Liver (tissue), 3 donors: Measurements from ENCODE around the gene NPC1L1.

Experiments
- EGR1 ChIP-seq, 2 donors: IDR thresholded peaks; 2 replicates each; pipeline ENCODE4 v1.6.1; 2016 to 2018; ENCODE audit warnings: antibody characterized with exemption in 2 of 2, low read depth in 2 of 2
- FOXA1 ChIP-seq: IDR thresholded peaks from 2 replicates; pipeline ENCODE4 v1.6.1; 2016; ENCODE audit warnings: antibody characterized with exemption
- GABPA ChIP-seq, 2 donors: IDR thresholded peaks in 1 of 2; conservative IDR thresholded peaks in 1 of 2; 2 replicates each; pipeline ENCODE4 v1.6.1; 2016; ENCODE audit warnings: antibody characterized with exemption in 2 of 2, mild to moderate bottlenecking in 1 of 2, moderate library complexity in 1 of 2
- JUND ChIP-seq, 2 donors: IDR thresholded peaks; 2 replicates each; pipeline ENCODE4 v1.6.1; 2016; ENCODE audit warnings: antibody characterized with exemption in 2 of 2
- RAD21 ChIP-seq, 2 donors: IDR thresholded peaks; 2 replicates each; pipeline ENCODE4 v1.6.1; 2016; ENCODE audit warnings: antibody characterized with exemption in 2 of 2, mild to moderate bottlenecking in 2 of 2
- RXRA ChIP-seq, 2 donors: IDR thresholded peaks; 2 replicates each; pipeline ENCODE4 v1.6.1; 2017 to 2018; ENCODE audit warnings: antibody characterized with exemption in 2 of 2, mild to moderate bottlenecking in 1 of 2
- SP1 ChIP-seq: IDR thresholded peaks from 2 replicates; pipeline ENCODE4 v1.6.1; 2018; ENCODE audit warnings: antibody characterized with exemption, mild to moderate bottlenecking
- TAF1 ChIP-seq: conservative IDR thresholded peaks from 2 replicates; pipeline ENCODE4 v1.6.1; 2016; ENCODE audit warnings: antibody characterized with exemption, mild to moderate bottlenecking
- YY1 ChIP-seq: IDR thresholded peaks from 2 replicates; pipeline ENCODE4 v1.6.1; 2016; ENCODE audit warnings: antibody characterized with exemption, mild to moderate bottlenecking
- TF ChIP-seq, protein P1 (sequence below): IDR thresholded peaks from 2 replicates; pipeline ENCODE4 v1.6.1; 2016; ENCODE audit warnings: antibody characterized with exemption, mild to moderate bottlenecking
- TF ChIP-seq, protein P2 (sequence below): fragments of 150-350 bp; IDR thresholded peaks from 2 replicates; pipeline ENCODE4 v1.5.1; 2017; ENCODE audit warnings: improper control_type of control experiment, low read depth, low read length; ENCODE audit not compliant: missing input control
- TF ChIP-seq, protein P3 (sequence below): IDR thresholded peaks from 2 replicates; pipeline ENCODE4 v1.6.1; 2016; ENCODE audit warnings: antibody characterized with exemption
- TF ChIP-seq, protein P4 (sequence below): IDR thresholded peaks from 2 replicates; pipeline ENCODE4 v1.6.1; 2016; ENCODE audit warnings: antibody characterized with exemption
- TF ChIP-seq, protein P5 (sequence below): IDR thresholded peaks from 2 replicates; pipeline ENCODE4 v1.6.1; 2016; ENCODE audit warnings: antibody characterized with exemption
- donor health status: healthy.
- donor health status: healthy.

DNA sequence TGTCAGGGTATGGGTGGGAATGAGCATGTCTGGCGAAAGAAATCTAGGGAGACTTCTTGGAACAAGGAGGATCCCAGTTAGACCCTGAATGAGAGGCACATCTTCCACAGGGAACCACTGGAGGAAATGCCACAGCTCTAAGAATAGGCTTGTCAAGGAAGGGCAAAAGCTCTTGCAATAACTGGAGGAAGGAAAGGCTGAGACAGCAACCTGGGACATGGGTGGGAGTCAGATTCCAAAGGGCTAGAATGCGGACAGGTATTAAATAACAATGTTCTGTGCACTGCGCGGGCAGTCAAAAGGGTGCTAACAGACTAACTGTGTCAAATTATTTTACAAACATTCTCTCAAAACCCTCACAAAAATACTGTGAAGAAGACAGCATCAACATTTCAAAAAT is 55.1 kb downstream of the NPC1L1 start:
- TF ChIP-seq, protein P1, sequence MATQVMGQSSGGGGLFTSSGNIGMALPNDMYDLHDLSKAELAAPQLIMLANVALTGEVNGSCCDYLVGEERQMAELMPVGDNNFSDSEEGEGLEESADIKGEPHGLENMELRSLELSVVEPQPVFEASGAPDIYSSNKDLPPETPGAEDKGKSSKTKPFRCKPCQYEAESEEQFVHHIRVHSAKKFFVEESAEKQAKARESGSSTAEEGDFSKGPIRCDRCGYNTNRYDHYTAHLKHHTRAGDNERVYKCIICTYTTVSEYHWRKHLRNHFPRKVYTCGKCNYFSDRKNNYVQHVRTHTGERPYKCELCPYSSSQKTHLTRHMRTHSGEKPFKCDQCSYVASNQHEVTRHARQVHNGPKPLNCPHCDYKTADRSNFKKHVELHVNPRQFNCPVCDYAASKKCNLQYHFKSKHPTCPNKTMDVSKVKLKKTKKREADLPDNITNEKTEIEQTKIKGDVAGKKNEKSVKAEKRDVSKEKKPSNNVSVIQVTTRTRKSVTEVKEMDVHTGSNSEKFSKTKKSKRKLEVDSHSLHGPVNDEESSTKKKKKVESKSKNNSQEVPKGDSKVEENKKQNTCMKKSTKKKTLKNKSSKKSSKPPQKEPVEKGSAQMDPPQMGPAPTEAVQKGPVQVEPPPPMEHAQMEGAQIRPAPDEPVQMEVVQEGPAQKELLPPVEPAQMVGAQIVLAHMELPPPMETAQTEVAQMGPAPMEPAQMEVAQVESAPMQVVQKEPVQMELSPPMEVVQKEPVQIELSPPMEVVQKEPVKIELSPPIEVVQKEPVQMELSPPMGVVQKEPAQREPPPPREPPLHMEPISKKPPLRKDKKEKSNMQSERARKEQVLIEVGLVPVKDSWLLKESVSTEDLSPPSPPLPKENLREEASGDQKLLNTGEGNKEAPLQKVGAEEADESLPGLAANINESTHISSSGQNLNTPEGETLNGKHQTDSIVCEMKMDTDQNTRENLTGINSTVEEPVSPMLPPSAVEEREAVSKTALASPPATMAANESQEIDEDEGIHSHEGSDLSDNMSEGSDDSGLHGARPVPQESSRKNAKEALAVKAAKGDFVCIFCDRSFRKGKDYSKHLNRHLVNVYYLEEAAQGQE = no peak
- TF ChIP-seq, protein P2, sequence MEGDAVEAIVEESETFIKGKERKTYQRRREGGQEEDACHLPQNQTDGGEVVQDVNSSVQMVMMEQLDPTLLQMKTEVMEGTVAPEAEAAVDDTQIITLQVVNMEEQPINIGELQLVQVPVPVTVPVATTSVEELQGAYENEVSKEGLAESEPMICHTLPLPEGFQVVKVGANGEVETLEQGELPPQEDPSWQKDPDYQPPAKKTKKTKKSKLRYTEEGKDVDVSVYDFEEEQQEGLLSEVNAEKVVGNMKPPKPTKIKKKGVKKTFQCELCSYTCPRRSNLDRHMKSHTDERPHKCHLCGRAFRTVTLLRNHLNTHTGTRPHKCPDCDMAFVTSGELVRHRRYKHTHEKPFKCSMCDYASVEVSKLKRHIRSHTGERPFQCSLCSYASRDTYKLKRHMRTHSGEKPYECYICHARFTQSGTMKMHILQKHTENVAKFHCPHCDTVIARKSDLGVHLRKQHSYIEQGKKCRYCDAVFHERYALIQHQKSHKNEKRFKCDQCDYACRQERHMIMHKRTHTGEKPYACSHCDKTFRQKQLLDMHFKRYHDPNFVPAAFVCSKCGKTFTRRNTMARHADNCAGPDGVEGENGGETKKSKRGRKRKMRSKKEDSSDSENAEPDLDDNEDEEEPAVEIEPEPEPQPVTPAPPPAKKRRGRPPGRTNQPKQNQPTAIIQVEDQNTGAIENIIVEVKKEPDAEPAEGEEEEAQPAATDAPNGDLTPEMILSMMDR = no peak
- TF ChIP-seq TAF1 (no peak), RAD21 (IDR thresholded peaks at IDR 0.05) (no peak), JUND (IDR thresholded peaks at IDR 0.05) (no peak), YY1 (no peak), SP1 (no peak), FOXA1 (no peak), GABPA (IDR thresholded peaks at IDR 0.05 in 1 of 2, conservative IDR thresholded peaks at IDR 0.05 in 1 of 2) (no peak), EGR1 (IDR thresholded peaks at IDR 0.05; ENCODE audit: low read depth in 2 of 2) (no peak), RXRA (IDR thresholded peaks at IDR 0.05) (no peak)
- TF ChIP-seq, protein P3, sequence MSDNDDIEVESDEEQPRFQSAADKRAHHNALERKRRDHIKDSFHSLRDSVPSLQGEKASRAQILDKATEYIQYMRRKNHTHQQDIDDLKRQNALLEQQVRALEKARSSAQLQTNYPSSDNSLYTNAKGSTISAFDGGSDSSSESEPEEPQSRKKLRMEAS = no peak
- TF ChIP-seq, protein P4, sequence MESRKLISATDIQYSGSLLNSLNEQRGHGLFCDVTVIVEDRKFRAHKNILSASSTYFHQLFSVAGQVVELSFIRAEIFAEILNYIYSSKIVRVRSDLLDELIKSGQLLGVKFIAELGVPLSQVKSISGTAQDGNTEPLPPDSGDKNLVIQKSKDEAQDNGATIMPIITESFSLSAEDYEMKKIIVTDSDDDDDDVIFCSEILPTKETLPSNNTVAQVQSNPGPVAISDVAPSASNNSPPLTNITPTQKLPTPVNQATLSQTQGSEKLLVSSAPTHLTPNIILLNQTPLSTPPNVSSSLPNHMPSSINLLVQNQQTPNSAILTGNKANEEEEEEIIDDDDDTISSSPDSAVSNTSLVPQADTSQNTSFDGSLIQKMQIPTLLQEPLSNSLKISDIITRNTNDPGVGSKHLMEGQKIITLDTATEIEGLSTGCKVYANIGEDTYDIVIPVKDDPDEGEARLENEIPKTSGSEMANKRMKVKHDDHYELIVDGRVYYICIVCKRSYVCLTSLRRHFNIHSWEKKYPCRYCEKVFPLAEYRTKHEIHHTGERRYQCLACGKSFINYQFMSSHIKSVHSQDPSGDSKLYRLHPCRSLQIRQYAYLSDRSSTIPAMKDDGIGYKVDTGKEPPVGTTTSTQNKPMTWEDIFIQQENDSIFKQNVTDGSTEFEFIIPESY = no peak
- TF ChIP-seq, protein P5, sequence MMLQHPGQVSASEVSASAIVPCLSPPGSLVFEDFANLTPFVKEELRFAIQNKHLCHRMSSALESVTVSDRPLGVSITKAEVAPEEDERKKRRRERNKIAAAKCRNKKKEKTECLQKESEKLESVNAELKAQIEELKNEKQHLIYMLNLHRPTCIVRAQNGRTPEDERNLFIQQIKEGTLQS = no peak
